ENCODE measurements around the gene PTPRK.
"Not testable (repeated sequence)": the region's sequence is repeated elsewhere in the genome, so short reads cannot be mapped to it uniquely, and the experiment has no call there.

Gene PTPRK

DNA sequence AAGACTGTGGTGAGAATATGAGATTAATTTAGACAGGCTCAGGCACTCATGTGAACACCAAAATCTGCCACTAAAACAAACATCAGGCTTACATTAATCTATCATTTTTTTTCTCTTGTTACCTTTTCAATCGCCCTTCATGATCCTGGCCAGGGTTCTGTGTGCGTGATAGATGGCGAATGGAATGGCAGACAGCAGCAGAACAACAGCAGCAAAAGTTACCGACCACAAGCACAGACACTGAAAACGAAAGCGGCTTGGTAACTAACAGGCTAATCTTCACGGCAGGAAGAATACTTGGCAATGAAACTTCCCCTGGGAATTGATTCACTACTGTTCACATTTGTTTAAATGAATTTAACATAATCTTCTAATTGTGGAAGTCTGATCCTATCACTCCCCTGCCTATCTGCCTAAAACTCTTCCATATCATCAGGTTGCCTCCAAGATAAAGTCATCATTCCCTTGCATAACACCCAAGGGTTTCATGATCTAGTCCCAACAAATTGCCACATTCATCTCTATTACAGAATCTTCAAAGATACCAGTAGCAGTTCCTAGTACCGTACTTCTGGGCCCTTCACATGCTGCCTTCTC is 28.7 kb downstream of the PTPRK start:
- DNase-seq (ENCODE audit: low read depth, low spot score), result peak; percentile 28

GRCh38 chr6:128491100-128491581 is 29.3 kb downstream of the PTPRK start:
- no peak for DNase-seq (ENCODE audit: low read depth, low spot score)

DNA sequence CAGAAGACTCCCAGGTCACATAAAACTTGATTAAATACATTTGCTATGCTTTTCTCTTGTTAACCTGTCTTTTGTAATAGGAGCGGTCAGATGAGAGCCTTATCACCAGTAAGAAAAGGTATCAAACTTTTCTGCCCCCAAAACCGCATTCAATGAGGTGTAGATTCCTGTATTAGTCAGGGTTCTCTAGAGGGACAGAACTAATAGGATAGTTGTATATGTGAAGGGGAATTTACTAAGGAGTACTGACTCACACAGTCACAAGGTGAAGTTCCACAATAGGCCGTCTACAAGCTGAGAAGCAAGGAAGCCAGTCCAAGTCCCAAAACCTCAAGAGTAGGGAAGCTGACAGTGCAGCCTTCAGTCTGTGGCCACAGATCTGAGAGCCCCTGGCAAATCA is 32.7 kb downstream of the PTPRK start:
- no peak for DNase-seq (ENCODE audit: low read depth, low spot score)

DNA sequence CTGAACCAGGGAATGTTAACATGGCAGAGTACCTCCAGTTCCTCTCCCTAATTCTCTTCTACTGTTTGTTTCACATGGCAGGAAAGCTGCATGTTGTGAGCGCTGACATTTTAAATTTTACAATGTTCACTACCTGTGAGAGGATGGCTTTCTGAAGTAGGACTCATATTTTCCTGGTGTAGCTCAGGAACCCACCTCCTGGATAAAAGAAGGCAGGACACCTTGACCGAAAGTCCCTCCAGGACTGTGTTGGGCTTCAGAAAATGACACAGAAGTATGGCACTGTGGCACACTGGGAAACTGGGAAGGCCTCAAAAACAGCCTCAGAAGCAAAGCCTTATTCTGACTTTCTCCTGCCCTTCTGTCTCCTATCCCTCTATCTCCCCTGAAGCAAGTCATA is 33.3 kb downstream of the PTPRK start:
- DNase-seq (ENCODE audit: low read depth, low spot score), result no peak

DNA sequence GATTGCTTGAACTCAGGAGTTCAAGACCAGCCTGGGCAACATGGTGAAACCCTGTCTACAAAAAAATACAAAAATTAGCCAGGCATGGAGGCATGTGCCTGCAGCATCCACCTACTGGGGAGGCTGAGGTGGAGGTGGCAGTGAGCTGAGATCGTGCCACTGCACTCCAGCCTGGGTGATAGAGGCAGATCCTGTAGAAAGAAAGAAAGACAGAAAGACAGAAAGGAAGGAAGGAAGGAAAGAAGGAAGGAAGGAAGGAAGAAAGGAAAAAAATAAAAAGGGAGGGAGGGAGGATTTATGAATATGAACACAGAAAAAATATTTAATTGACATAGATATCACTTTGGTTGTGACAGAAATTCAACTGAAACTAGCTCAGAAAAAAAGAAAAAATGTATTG is 33.8 kb downstream of the PTPRK start:
- DNase-seq (ENCODE audit: low read depth, low spot score), result not testable (repeated sequence)

GRCh38 chr6:128483472-128484135 is 36.8 kb downstream of the PTPRK start:
- DNase-seq (ENCODE audit: low read depth, low spot score), result no peak

DNA sequence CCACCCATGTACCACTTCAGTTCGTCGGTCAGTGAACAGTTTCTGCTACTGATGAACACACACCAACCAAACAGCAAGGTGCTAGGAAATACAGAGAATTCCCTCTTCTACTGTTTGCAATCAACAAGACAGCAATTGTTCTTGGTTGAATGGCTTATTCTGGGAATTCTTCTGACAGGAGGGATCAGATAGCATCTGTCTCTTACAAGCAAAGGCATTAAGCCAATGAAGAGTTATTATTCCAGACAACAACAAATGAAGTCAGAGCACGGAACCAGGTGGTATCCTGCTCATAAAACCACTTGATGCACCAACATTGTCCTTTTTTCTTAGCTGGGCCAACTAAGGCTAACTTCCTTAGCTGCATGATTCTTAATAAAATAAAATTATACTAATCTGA is 37.8 kb downstream of the PTPRK start:
- DNase-seq (ENCODE audit: low read depth, low spot score), result no peak

- DNase-seq (ENCODE audit: low read depth, low spot score), result no peak
Measured at GRCh38 chr6:128479991-128480390, 40.4 kb downstream of the PTPRK start.

DNA sequence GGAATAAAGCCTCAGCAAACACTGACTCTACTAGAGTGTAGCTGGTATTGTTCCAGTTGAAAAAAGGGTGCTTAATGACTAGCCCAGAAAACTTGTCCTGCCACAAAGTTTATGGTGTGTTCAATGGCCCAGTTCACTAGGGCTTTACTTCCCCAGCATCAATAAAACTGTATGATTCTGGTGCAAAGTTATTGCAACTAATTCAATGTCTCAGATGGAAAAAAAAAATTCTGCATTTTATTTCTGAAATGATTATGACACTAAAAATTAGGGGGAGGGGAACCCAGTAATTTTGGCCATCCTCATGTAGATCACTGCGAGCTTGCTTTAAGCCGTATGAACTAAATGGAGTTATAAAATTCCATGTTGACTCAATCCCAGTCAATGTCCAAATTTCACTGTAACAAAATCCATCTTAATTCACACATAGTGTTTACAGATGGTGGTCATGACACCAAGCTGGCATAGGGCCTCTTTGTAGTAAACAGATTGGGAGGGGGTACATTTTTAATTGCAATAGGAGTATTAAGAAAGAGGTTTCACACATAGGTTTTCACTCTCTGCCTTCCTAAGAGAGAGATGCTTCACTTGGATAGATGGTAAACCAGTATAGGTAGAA is 41.2 kb downstream of the PTPRK start:
- DNase-seq (ENCODE audit: low read depth, low spot score), result no peak

DNA sequence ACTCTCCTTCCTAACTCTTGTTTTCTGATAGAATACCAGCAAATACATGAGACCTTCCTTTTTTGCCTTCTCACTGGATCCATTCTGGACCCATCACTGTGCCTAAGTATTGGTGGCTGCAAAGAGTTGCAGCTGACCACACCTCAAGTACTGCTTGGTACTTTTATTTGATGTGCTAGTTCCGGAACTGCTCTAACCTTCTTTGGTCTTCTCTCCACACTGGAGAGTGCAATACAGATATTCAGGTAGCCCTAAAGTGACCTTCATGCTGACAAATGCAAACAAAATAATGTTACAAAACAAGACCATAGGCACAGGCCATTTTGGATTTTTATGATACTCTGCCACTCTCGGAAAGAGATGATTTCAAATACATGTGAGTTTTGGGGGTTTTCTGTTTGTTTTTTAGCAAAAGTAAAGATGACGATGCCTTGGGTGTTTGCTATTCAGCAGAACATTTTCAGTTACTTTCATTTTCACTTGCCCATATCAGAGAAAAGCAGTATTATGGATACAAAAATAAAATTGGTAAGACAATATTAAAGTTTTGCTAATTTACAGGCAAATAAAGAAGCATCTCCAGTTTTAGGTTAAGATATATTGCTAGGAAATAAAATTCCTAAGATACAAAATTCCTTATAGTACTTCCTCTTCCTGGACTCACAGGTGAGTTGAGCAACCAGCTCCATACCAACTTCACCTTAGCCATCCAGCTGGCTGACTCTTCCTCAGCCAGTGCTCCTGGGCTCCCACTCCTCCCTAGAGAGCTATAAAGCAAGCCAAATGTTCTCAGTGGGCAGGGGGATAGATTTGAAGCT is 42.0 kb downstream of the PTPRK start:
- no peak for DNase-seq (ENCODE audit: low read depth, low spot score)

DNA sequence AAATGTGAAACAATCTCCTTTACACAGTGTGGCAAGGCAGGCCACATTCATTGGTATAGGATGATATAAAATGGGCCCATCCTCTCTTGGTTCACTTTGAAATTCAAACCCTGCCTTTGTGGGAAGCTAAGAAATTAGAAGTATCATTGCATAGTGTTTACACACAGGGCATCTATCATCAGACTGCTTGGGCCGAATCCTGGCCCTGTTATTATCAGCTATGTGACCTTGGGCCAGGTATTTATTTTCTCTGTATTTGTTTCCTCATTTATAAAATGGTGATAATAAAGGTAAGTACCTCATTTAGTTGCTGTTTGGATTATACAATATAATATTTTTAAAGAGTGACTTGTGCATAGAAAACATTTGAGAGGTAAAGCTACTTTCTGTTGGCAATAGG is 45.5 kb downstream of the PTPRK start:
- no peak for DNase-seq (ENCODE audit: low read depth, low spot score)

GRCh38 chr6:128474481-128474880 is 45.9 kb downstream of the PTPRK start:
- DNase-seq (ENCODE audit: low read depth, low spot score), result no peak

DNA sequence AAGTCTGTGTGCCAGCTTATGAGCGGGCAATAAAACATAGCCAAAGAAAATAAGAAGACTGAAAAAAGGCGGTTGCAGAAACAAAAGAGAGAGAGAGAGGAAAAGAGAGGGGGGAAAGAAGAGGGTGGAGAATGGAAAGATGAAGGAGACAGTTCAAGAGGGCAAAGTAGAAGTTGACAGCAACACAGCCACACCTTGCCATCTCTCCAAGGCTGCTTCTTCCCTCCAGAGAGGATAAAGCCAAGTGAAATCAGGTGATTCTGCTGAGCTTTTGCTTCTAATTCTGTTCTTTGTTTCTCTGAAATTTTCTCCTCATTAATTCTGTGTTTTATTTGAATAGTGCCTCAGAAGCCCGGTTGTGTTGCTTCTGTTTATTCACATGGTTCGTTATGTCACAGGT is 48.5 kb downstream of the PTPRK start:
- DNase-seq (ENCODE audit: low read depth, low spot score), result no peak

GRCh38 chr6:128465368-128466343 is 54.7 kb downstream of the PTPRK start:
- DNase-seq (ENCODE audit: low read depth, low spot score), result no peak

DNA sequence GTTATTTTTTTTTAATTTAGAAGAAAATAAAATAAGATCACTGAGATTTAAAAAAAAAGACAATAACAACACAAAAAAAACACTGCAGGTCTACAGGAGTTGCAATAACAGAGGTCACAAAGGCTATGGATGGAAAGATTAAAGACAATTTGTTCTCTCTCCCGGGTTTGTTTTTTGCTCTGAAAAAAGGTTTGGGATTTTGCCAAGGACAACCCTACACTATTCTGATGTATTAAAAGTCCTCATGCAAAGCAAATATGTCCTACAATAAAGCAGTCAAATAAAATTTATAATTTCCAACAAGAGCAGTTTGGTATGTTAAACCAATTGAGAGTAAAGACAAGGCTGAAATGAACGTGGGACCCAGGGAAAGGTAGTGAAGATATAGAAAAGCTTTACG is 55.6 kb downstream of the PTPRK start:
- DNase-seq (ENCODE audit: low read depth, low spot score), result no peak

GRCh38 chr6:128463942-128464341 is 56.5 kb downstream of the PTPRK start:
- DNase-seq (ENCODE audit: low read depth, low spot score), result no peak

GRCh38 chr6:128461501-128461900 is 58.9 kb downstream of the PTPRK start:
- DNase-seq (ENCODE audit: low read depth, low spot score), result no peak

DNA sequence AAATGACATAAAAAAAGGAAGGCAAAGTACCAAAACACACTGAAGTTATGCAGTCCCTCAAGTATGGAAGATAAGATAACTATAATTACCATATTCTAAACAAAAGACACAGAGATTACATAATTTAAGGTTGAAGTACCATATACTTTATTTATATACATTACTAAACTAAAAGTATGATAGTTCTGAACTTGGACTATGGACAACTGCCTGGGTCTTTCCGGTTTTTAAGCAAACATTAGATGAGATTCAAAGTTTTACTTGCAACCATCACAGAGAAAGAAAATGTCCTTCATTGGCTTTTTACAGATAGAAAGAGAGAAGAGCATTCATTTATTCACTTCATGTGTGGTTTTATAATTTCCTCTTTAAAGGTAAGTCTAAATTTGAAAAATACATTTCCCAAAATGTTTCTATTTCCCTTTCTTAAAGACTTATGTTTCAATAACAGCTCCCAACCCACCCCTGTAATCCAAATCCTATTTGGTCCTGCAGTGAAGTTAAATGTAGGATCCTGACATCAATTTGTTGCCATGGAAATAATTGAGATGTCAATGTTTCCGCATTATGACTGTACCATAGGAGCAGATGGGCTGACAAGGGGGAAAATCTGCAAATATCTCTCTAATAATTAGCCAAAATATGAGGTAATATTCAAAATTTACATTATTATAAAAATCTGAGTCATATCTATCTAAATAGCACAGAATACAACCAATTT is 63.7 kb downstream of the PTPRK start:
- DNase-seq (ENCODE audit: low read depth, low spot score), result no peak

- DNase-seq (ENCODE audit: low read depth, low spot score), result no peak
Measured at GRCh38 chr6:128455959-128456358, 64.4 kb downstream of the PTPRK start.

DNA sequence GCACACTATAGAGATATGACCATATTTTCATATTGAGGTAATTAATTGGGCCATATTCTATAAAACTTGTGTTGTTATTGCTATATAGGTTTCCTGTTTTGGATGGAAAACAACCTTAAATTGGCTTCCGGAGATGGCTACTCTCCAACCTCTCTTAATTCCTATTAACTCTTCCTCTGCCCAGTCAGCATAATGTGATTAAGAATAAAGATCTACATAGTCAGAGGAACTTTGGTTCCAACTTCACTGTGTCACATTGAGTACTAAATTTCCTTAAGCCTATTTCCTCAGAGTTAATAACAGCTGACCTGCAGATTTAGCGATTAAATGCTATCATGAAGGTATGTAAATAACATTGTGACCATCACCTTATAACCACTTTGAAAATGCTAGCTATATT is 67.7 kb downstream of the PTPRK start:
- no peak for DNase-seq (ENCODE audit: low read depth, low spot score)

Measured in smooth muscle cell of the brain vasculature (primary cell).